Measurements from ENCODE around the gene RTP2. TPM values are rescaled to one million over a fixed set of nuclear protein-coding genes. Genes with fewer than 3 reads are reported as not detected.

RTP2 gene
- total and polyA plus RNA-seq, 9 of the 15 experiments (the other 6 are each of a cell fraction or from before 2014, with no cell fraction given), result not detected

- no peaks in the 10 kb centered on the region for H3K79me2 ChIP-seq (ENCODE audit: control insufficient read depth, insufficient read depth, low read length)
- H3K4me2 ChIP-seq (ENCODE audit: insufficient read depth, low read length), result no peak overlapping the region
- ATAC-seq (no peak), DNase-seq (ENCODE audit: extremely low read depth in 1 of 4, low spot score in 3 of 4) (no peak), FAIRE-seq (no peak)
- H3K4me1 ChIP-seq (replicated peaks in 1 of 2; ENCODE audit: control insufficient read depth in 2 of 2, insufficient read depth in 2 of 2, low read length in 2 of 2), result peaks cover 0 to 1% of the 10 kb centered on the region in 2 experiments; a peak in 1 of 5 replicates
- in situ Hi-C loops (cut with MboI) (no loop called here), intact Hi-C loops (cut with micrococcal nuclease) (no loop called here)
- H3K9me3 ChIP-seq (replicated peaks; ENCODE audit: control insufficient read depth, insufficient read depth, low read depth, low read length), result 0 out of 2 replicates have a peak, but pooled peaks cover 2% of the 10 kb centered on the region
- no peak overlapping the region for H3K27ac ChIP-seq (ENCODE audit: extremely low read depth, low read depth, low read length)
- H3K4me3 ChIP-seq, result no peak overlapping the region
- ChIA-PET POLR2A (interaction anchor here (1.9 kb wide), 1 partner anchor 8 kb away, joined by 6 read pairs; no protein-coding TSS in a partner anchor), CTCF (ENCODE audit: low intra/inter-chr PET ratio) (no interaction called here)
- no peaks in the 10 kb centered on the region for H3K9me1 ChIP-seq (ENCODE audit: control insufficient read depth, insufficient read depth, low read length)
- H3K36me3 ChIP-seq (ENCODE audit: control insufficient read depth, insufficient read depth, low read length), result no peaks in the 10 kb centered on the region
- no peaks in the 10 kb centered on the region for H4K20me1 ChIP-seq (replicated peaks; ENCODE audit: control insufficient read depth, insufficient read depth, low read length)
- BruUV-seq (replicated peaks), result no TSS peak
- 0% methylated on average over 1 of the region's 1 CpG for WGBS (ENCODE audit: insufficient coverage, low coverage, missing lambda C conversion rate)
- no peaks in the 10 kb centered on the region for H3K27me3 ChIP-seq (ENCODE audit: control insufficient read depth in 2 of 2, insufficient read depth in 2 of 2, low read length in 2 of 2)
- no peak overlapping the region for H2AFZ ChIP-seq (ENCODE audit: low read depth, low read length)
- no peak overlapping the region for H3K9ac ChIP-seq (ENCODE audit: insufficient read depth in 1 of 2, low read depth in 2 of 2, low read length in 2 of 2)
- TF ChIP-seq PATZ1 (CRISPR knock-in tag; IDR thresholded peaks at IDR 0.05; ENCODE audit: borderline replicate concordance) (no peak), GTF2E2 (tag; IDR thresholded peaks at IDR 0.05) (no peak), HEY1 (CRISPR knock-in tag; IDR thresholded peaks at IDR 0.05; ENCODE audit: borderline replicate concordance) (no peak), MAZ (CRISPR knock-in tag; conservative IDR thresholded peaks at IDR 0.05 in 1 of 2, IDR thresholded peaks at IDR 0.05 in 1 of 2) (no peak), AFF1 (IDR thresholded peaks at IDR 0.05; ENCODE audit: low read depth in 1 of 2, partially characterized antibody in 2 of 2) (no peak), ZNF696 (CRISPR knock-in tag; conservative IDR thresholded peaks at IDR 0.05) (no peak), DMBX1 (CRISPR knock-in tag; IDR thresholded peaks at IDR 0.05; ENCODE audit: borderline replicate concordance) (no peak), ETV6 (IDR thresholded peaks at IDR 0.05; ENCODE audit: borderline replicate concordance in 1 of 2, low read depth in 2 of 2, low read length in 1 of 2) (no peak), ETV6 (CRISPR knock-in tag; IDR thresholded peaks at IDR 0.05; ENCODE audit: borderline replicate concordance) (no peak), TRIM24 (IDR thresholded peaks at IDR 0.05) (no peak), KDM2B (CRISPR knock-in tag; IDR thresholded peaks at IDR 0.05) (no peak), SIN3A (IDR thresholded peaks at IDR 0.05; ENCODE audit: borderline replicate concordance in 2 of 2, control insufficient read depth in 1 of 2, low read depth in 2 of 2, low read length in 2 of 2) (no peak), NFE2 (IDR thresholded peaks at IDR 0.05; ENCODE audit: low read depth) (no peak), CREM (IDR thresholded peaks at IDR 0.05; ENCODE audit: low read depth) (no peak), ZNF583 (CRISPR knock-in tag; IDR thresholded peaks at IDR 0.05) (no peak)
Observed at GRCh38 chr3:187684444-187684843, 17.9 kb downstream of the RTP2 start.

Data from K562 (cell line).